Mesenchymal stem cell (in vitro differentiated cells and primary cell): Measurements from ENCODE around the gene C1orf35.

Source experiments
- DNase-seq: peaks from one replicate; pipeline ENCODE4 v3.0.0-alpha.2; 2013
- H2AFZ ChIP-seq: one replicate; pipeline ENCODE4 v1.6.1; 2013; ENCODE audit warnings: low read depth, mild to moderate bottlenecking, control low read depth, inconsistent platforms, low read length, moderate library complexity
- H2AK5ac ChIP-seq: 2 replicates; pipeline ENCODE4 v1.6.1; 2013; ENCODE audit warnings: low read length, moderate library complexity, mild to moderate bottlenecking, inconsistent platforms; ENCODE audit not compliant: severe bottlenecking
- H2BK120ac ChIP-seq: one replicate; pipeline ENCODE4 v1.6.1; 2013; ENCODE audit warnings: low read depth, mild to moderate bottlenecking, inconsistent platforms, low read length, moderate library complexity
- H2BK12ac ChIP-seq, 2 experiments: one replicate each; pipeline ENCODE4 v1.6.1; 2013; ENCODE audit warnings: inconsistent platforms in 2 of 2, low read length in 2 of 2, mild to moderate bottlenecking in 2 of 2, moderate library complexity in 2 of 2, control low read depth in 1 of 2
- H2BK15ac ChIP-seq: one replicate; pipeline ENCODE4 v1.6.1; 2013; ENCODE audit warnings: mild to moderate bottlenecking, low read depth, inconsistent platforms; ENCODE audit not compliant: poor library complexity, severe bottlenecking
- H2BK5ac ChIP-seq: 2 replicates; pipeline ENCODE4 v1.6.1; 2013; ENCODE audit warnings: low read depth, mild to moderate bottlenecking, low read length, control low read depth, inconsistent platforms; ENCODE audit not compliant: poor library complexity, severe bottlenecking
- H3K14ac ChIP-seq, 2 experiments: one replicate each; pipeline ENCODE4 v1.6.1; 2013; ENCODE audit warnings: inconsistent platforms in 2 of 2, low read length in 2 of 2, control low read depth in 1 of 2, mild to moderate bottlenecking in 1 of 2, moderate library complexity in 1 of 2
- H3K18ac ChIP-seq, 2 experiments: one replicate each; pipeline ENCODE4 v1.6.1; 2013; ENCODE audit warnings: inconsistent platforms in 2 of 2, low read length in 2 of 2, control low read depth in 1 of 2, low read depth in 1 of 2, mild to moderate bottlenecking in 1 of 2
- H3K23ac ChIP-seq, 2 experiments: one replicate each; pipeline ENCODE4 v1.6.1; 2013; ENCODE audit warnings: inconsistent platforms in 2 of 2, low read length in 2 of 2, mild to moderate bottlenecking in 2 of 2, moderate library complexity in 2 of 2, control low read depth in 1 of 2
- H3K27ac ChIP-seq: 2 replicates; pipeline ENCODE4 v1.5.1; 2013; ENCODE audit warnings: mild to moderate bottlenecking, moderate library complexity, low read length, control low read depth, inconsistent platforms; ENCODE audit not compliant: poor library complexity, severe bottlenecking
- H3K27me3 ChIP-seq, 2 experiments: 2 replicates each; pipeline versions ENCODE4 v1.6.1 to v1.7.0; 2013; ENCODE audit warnings: low read length in 2 of 2, mild to moderate bottlenecking in 2 of 2, moderate library complexity in 2 of 2, control low read depth in 1 of 2, inconsistent platforms in 1 of 2; ENCODE audit not compliant: control insufficient read depth in 1 of 2, insufficient read depth in 1 of 2
- H3K36me3 ChIP-seq, 2 experiments: 2 replicates each; pipeline versions ENCODE4 v1.6.1 to v1.7.0; 2013; ENCODE audit warnings: low read length in 2 of 2, control low read depth in 1 of 2, inconsistent platforms in 1 of 2, low read depth in 1 of 2, mild to moderate bottlenecking in 1 of 2; ENCODE audit not compliant: insufficient read depth in 2 of 2, control insufficient read depth in 1 of 2
- H3K4ac ChIP-seq, 2 experiments: one replicate each; pipeline ENCODE4 v1.6.1; 2013; ENCODE audit warnings: inconsistent platforms in 2 of 2, low read length in 2 of 2, mild to moderate bottlenecking in 2 of 2, moderate library complexity in 2 of 2, control low read depth in 1 of 2, low read depth in 1 of 2
- H3K4me1 ChIP-seq: 2 replicates; pipeline ENCODE4 v1.6.1; 2013; ENCODE audit warnings: low read depth, low read length, control low read depth; ENCODE audit not compliant: control insufficient read depth, insufficient read depth
- H3K4me2 ChIP-seq: 2 replicates; pipeline ENCODE4 v1.6.1; 2013; ENCODE audit warnings: low read length, mild to moderate bottlenecking, inconsistent platforms; ENCODE audit not compliant: poor library complexity, severe bottlenecking
- H3K4me3 ChIP-seq, 2 experiments: 2 replicates each; pipeline versions ENCODE4 v1.5.1 to v1.7.0; 2013; ENCODE audit warnings: low read length in 2 of 2, mild to moderate bottlenecking in 2 of 2, control low read depth in 1 of 2, low read depth in 1 of 2; ENCODE audit not compliant: insufficient read depth in 1 of 2
- H3K79me1 ChIP-seq: replicated peaks from 2 replicates; pipeline ENCODE4 v1.6.1; 2013; ENCODE audit warnings: mild to moderate bottlenecking, control low read depth, low read length, inconsistent platforms; ENCODE audit not compliant: poor library complexity, severe bottlenecking
- H3K9ac ChIP-seq: 2 replicates; pipeline ENCODE4 v1.7.0; 2013; ENCODE audit warnings: mild to moderate bottlenecking, low read length, moderate library complexity
- H3K9me3 ChIP-seq: 2 replicates; pipeline ENCODE4 v1.7.0; 2013; ENCODE audit warnings: mild to moderate bottlenecking, low read length; ENCODE audit not compliant: control insufficient read depth
- H4K8ac ChIP-seq: one replicate; pipeline ENCODE4 v1.6.1; 2013; ENCODE audit warnings: inconsistent platforms, mild to moderate bottlenecking, low read length, moderate library complexity
- H4K91ac ChIP-seq: one replicate; pipeline ENCODE4 v1.6.1; 2013; ENCODE audit warnings: mild to moderate bottlenecking, low read length, inconsistent platforms
- WGBS: methylation state at CpG from one replicate; pipeline ENCODE4 v1.1.7; 2013; ENCODE audit warnings: mixed read lengths; 5-methylcytosine and 5-hydroxymethylcytosine counted together

Gene C1orf35

DNA sequence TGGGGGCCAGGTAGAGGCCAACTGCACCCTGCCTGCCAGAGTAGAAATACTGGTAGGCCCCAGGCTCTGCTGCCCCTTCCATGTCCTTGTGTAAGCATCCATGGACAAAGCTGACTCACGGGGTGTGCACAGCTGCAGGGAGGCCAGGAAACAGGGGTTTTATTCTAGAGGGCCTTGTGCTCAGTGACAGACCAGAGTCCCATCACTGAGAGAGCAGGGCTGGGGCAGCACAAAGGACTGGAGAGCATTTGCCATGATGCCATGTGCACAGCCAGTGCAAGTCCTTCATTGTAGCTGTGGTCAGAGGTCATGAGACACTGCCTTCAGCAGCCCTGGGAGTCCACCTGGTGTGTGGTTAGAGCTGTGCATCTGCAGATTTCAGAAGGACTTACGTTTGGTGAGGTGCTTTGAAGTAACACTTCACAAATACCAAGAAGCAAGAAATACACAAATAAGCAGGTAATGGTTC lies 12.5 kb downstream of the C1orf35 start:
- no peak overlapping the region for H4K8ac ChIP-seq
- no peaks in the 10 kb centered on the region for H3K27me3 ChIP-seq
- peak overlapping the region; percentile 19 for H3K9ac ChIP-seq
- H2BK120ac ChIP-seq = no peak overlapping the region
- no peak overlapping the region for H3K23ac ChIP-seq
- H3K4me3 ChIP-seq = peak overlapping the region in 1 of 2 experiments; percentile 22
- peaks cover 48% of the 10 kb centered on the region for H3K4me1 ChIP-seq
- no peak overlapping the region for H2BK12ac ChIP-seq
- WGBS = 62% methylated on average over 1 of the region's 2 CpGs
- no peak overlapping the region for H2AK5ac ChIP-seq
- H3K27ac ChIP-seq = no peak overlapping the region
- H3K18ac ChIP-seq = no peak overlapping the region
- no peak overlapping the region for H2AFZ ChIP-seq
- H3K36me3 ChIP-seq = peaks cover 51 to 55% of the 10 kb centered on the region in 2 experiments
- H3K4ac ChIP-seq = no peak overlapping the region
- DNase-seq = peak; percentile 53
- H3K9me3 ChIP-seq = peaks cover 8% of the 10 kb centered on the region
- H3K4me2 ChIP-seq = no peak overlapping the region
- H2BK15ac ChIP-seq = no peak overlapping the region
- H3K14ac ChIP-seq = no peak overlapping the region
- H2BK5ac ChIP-seq = no peak overlapping the region
- H4K91ac ChIP-seq = no peak overlapping the region
- H3K79me1 ChIP-seq = no peaks in the 10 kb centered on the region

DNA sequence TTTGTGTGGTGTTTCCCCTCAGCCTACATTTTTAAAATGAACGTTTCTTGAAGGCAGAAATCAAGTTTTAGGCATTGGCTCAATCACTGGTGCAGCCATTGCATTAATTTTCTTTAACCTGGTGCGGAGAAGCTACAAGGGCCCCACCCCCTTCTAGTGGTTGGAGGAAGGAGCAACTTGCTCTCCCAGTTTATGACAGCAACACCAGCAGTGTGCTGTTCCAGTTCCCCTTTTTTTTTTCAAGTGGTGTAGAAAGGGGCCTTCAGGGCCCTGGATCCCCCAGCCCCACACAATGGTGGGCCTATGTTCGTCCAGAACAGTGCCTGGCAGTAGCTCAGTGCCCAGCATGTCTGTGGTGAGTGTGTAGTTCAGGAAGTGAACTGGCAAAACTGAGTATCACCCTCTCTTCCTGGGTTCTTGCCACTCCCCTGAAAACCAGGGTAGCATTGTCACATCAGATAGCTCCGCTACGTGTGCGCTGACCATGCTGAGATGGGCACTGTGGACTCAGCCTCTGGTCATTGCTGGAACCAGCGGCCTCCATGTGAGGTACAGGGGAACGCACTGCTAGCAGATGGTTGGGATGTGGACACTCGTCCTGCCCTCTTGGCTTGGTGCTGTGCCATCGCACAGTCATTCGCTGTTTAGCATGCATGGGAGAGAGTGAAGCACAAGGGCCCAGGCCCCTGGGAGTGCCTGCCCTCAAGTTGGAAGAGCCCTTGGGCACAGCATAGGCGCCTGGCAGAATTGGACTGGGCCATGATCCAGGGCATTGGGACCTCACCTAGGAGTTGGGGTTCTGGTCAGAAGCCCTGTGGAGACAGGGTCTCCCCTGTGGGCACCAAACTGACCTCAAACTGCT lies 13.4 kb downstream of the C1orf35 start:
- H2BK12ac ChIP-seq = no peak overlapping the region
- H3K4me1 ChIP-seq = peaks cover 56% of the 10 kb centered on the region
- H2AFZ ChIP-seq = no peak overlapping the region
- H3K79me1 ChIP-seq = no peaks in the 10 kb centered on the region
- no peak overlapping the region for H2BK15ac ChIP-seq
- no peak overlapping the region for H3K23ac ChIP-seq
- no peak overlapping the region for H3K4ac ChIP-seq
- 96% methylated on average over 12 of the region's 12 CpGs for WGBS
- H3K27ac ChIP-seq = no peak overlapping the region
- H3K4me3 ChIP-seq = peak overlapping the region in 1 of 2 experiments; percentile 22
- H2AK5ac ChIP-seq = no peak overlapping the region
- H3K36me3 ChIP-seq = peaks cover 48 to 52% of the 10 kb centered on the region in 2 experiments
- no peak overlapping the region for H3K14ac ChIP-seq
- H2BK120ac ChIP-seq = no peak overlapping the region
- peaks cover 6% of the 10 kb centered on the region for H3K9me3 ChIP-seq
- H3K18ac ChIP-seq = no peak overlapping the region
- no peak overlapping the region for H2BK5ac ChIP-seq
- DNase-seq = no peak
- H4K8ac ChIP-seq = no peak overlapping the region
- peak overlapping the region; percentile 26 for H3K9ac ChIP-seq
- no peak overlapping the region for H3K4me2 ChIP-seq
- H3K27me3 ChIP-seq = no peaks in the 10 kb centered on the region
- no peak overlapping the region for H4K91ac ChIP-seq

DNA sequence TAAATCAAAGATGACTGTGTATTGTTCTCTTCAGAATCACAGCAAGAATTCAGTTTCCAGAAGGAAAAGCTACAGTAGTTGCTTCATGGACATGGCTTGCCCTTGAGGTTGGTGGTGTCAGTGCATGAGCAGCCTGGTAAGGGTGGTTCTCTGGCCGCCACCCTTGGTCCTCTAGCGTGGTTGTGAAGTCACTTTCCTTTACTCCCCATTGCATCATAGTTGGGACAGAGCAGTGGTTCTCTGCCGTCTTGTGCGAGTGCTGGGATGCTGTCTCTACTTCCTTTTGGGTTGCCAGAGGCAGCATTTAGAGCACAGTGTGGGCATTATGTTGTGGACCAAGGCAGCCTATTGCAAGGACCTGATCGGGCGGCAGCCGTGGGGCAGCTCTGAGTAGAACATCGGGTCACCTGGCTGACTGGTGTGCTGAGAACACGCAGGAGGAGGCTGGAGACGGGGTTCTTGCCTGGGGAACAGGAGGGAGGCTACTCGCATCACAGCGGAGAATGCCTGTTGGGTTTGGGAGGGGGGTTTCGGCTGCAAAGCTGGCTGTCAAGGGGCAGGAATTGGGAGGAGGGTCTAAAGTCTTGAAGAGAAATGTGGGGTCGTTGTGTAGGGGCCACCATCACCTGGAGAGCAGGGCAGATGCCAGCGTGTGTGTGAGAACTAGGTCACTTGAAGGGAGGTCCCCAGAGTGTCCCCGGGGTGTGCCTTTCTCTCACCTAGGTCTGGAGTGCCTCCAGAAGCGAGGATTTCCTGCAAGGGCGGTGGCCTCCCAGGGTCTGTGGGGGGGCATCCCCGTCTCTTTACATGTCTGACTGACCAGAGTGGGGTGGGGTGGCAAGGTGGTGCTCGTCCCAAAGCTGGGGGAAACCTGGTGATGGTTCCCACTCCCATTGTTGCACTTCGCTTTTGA lies 14.3 kb downstream of the C1orf35 start:
- Histone ChIP-seq H2BK15ac (no peak overlapping the region), H3K4me2 (no peak overlapping the region), H4K8ac (no peak overlapping the region), H3K4me1 (peaks cover 56% of the 10 kb centered on the region), H2BK5ac (no peak overlapping the region), H2BK12ac (no peak overlapping the region), H3K4ac (no peak overlapping the region), H2BK120ac (no peak overlapping the region), H3K18ac (no peak overlapping the region), H3K9me3 (no peaks in the 10 kb centered on the region), H2AK5ac (no peak overlapping the region), H3K14ac (no peak overlapping the region), H3K23ac (no peak overlapping the region), H3K9ac (peak overlapping the region; percentile 69), H4K91ac (no peak overlapping the region), H3K4me3 (peak overlapping the region in 1 of 2 experiments; percentile 15), H3K79me1 (no peaks in the 10 kb centered on the region), H3K36me3 (peaks cover 40 to 44% of the 10 kb centered on the region in 2 experiments), H3K27ac (no peak overlapping the region), H2AFZ (no peak overlapping the region), H3K27me3 (no peaks in the 10 kb centered on the region)
- DNase-seq = peak; percentile 23
- 95% methylated on average over 21 of the region's 21 CpGs for WGBS
